Heart right ventricle (tissue), 16 donors: ENCODE data around the gene HYOU1. TPM values are rescaled to one million over a fixed set of nuclear protein-coding genes. Genes with fewer than 3 reads are reported as not detected.
A peak's percentile ranks its signal among the peaks of the same experiment; 100 is the strongest.

Experiments used
- ATAC-seq, 8 donors: fragments of 200-7000 bp; cut with Tn5 transposase; one replicate each; pipeline ENCODE4 v1.9.1; 2020; ENCODE audit warnings: mild to moderate bottlenecking in 8 of 8, moderate library complexity in 8 of 8, moderate number of reproducible peaks in 1 of 8
- DNase-seq, 2 donors: peaks; one replicate each; pipeline ENCODE4 v3.0.0-alpha.2; 2020
- H3K27ac ChIP-seq, 10 donors: fragments of 200-600 bp; sonication (generic) in 2 of 10; one replicate each; pipeline versions ENCODE4 v1.5.0 to v1.8.0; 2020 to 2022; ENCODE audit warnings: mild to moderate bottlenecking in 3 of 10
- H3K27me3 ChIP-seq, 7 donors: fragments of 200-600 bp; one replicate each; pipeline ENCODE4 v1.8.0; 2021 to 2022; ENCODE audit warnings: mild to moderate bottlenecking in 2 of 7
- H3K36me3 ChIP-seq, 9 donors: fragments of 200-600 bp; sonication (generic) in 1 of 9; one replicate each; pipeline versions ENCODE4 v1.5.0 to v1.8.0; 2020 to 2022; ENCODE audit warnings: mild to moderate bottlenecking in 2 of 9
- H3K4me1 ChIP-seq, 9 donors: fragments of 200-600 bp; sonication (generic) in 1 of 9; one replicate each; pipeline versions ENCODE4 v1.5.0 to v1.8.0; 2020 to 2022; ENCODE audit warnings: mild to moderate bottlenecking in 4 of 9
- H3K4me3 ChIP-seq, 10 donors: fragments of 200-600 bp; sonication (generic) in 2 of 10; one replicate each; pipeline versions ENCODE4 v1.5.0 to v1.8.0; 2020 to 2022; ENCODE audit warnings: mild to moderate bottlenecking in 7 of 10, moderate library complexity in 2 of 10
- H3K9me3 ChIP-seq, 11 donors: fragments of 200-600 bp in 10 of 11; sonication (generic) in 2 of 11; one replicate each; pipeline versions ENCODE4 v1.5.0 to v1.8.0; 2013 to 2022; ENCODE audit warnings: mild to moderate bottlenecking in 2 of 11, control low read depth in 1 of 11, moderate library complexity in 1 of 11
- WGBS, 2 donors: extraction: QIAGEN DNeasy Blood & Tissue Kit; methylation state at CpG; one replicate each; pipeline ENCODE4 v1.1.7; 2013; ENCODE audit warnings: inconsistent platforms in 1 of 2; 5-methylcytosine and 5-hydroxymethylcytosine counted together
- intact Hi-C, 10 donors: fragments of 100-400 bp; cut with DNase I; formaldehyde crosslinking; loops; one replicate each; pipeline versions ENCODE4 v1.11.1 to v1.14.2; 2022
- polyA plus RNA-seq, 2 donors: library from polyadenylated mRNA; stranded (reverse); fragments of 200-250 nt; gene quantifications; one replicate each; pipeline ENCODE4 v1.2.3, GENCODE V29; 2013
- total RNA-seq, 10 donors: library from RNA; stranded (reverse); fragmentation: NEBNext Ultra II Directional in 3 of 10; extraction: Animal tissue kit (Norgen Biotek cat#: 25700) in 3 of 10; gene quantifications; one replicate each; pipeline versions ENCODE4 v1.2.1 to v1.2.4, GENCODE V29; 2021 to 2023
- TF ChIP-seq, protein P1 (sequence below), 9 donors: fragments of 200-600 bp; sonication (generic) in 2 of 9; IDR thresholded peaks; one replicate each; pipeline versions ENCODE4 v1.5.0 to v1.8.0; 2021 to 2022; ENCODE audit warnings: antibody characterized with exemption in 9 of 9, mild to moderate bottlenecking in 5 of 9, moderate library complexity in 1 of 9
- donor health status: Arrhythmogenic right ventricular cardiomyopathy.
- donor health status: ischemic (EF 13 %, LVEDD 7.1; RV severe dilation, severe dysfunction).
- donor health status: healthy with polysubstance abuse.
- donor health status: DM: no; HTN: yes; CAD: no.
- donor health status: DM: no; HTN: no; CAD: no.
- donor health status: ischemic (EF 25% LVEDD 6.9; RV normal size, moderate dysfunction).
- donor health status: ischemic (EF 25% LVEDD 5.7; RV mildly dilated, moderate dysfunction).
- donor health status: healthy.
- donor health status: DM: yes; HTN: yes; CAD: no.
- donor health status: Ischemic cardiomyopathy.
- donor health status: ischemic (EF 35%, LVEDD 5.7; RV mildly dilated, moderate dysfunction).
- donor health status: nonischemic (EF 11% LVEDD 7.7; RV severe dilation, severe dysfunction).
- donor health status: DM: yes; HTN: yes; CAD: no.
- donor health status: PGD.
- donor health status: ischemic (EF 29% LVEDD 5.4; RV normal size, mild dysfunction).
- donor health status: nonischemic (EF 23%, LVEDD 6.1; RV moderate dilation, normal function).

The HYOU1 gene
- total and polyA plus RNA-seq, 12 donors = 33.0 to 179 (median 64.4) TPM

DNA sequence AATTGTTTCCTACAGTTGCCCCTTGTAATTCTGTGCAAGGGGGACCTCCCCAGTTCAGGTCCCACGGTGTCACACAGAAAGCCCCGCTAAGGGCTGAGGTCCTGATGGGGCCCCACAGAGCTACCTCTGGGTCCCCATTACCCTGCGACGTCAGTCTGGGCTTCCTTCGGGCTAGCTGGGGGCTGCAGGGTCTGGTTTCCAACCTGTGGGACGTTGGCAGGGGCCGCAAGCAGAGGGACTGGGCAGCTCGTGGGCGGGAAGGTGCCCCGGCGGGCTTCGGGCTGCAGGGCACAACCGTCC is 27.0 kb downstream of the HYOU1 start:
- Histone ChIP-seq H3K4me1 (peaks cover 9 to 37% (median 29%) of the 10 kb centered on the region in 9 donors), H3K9me3 (no peaks in the 10 kb centered on the region), H3K4me3 (peak overlapping the region; percentile 67 to 89 (median 80)), H3K36me3 (peaks cover 0 to 30% (median 0%) of the 10 kb centered on the region in 9 donors), H3K27me3 (no peaks in the 10 kb centered on the region), H3K27ac (peak overlapping the region in 9 of 10 donors; percentile 30 to 86 (median 73))
- WGBS, 2 donors = 7% methylated on average over 13 of the region's 13 CpGs
- ATAC-seq (peak in 1 of 8 donors; percentile 45), DNase-seq (no peak)
- TF ChIP-seq, protein P1, sequence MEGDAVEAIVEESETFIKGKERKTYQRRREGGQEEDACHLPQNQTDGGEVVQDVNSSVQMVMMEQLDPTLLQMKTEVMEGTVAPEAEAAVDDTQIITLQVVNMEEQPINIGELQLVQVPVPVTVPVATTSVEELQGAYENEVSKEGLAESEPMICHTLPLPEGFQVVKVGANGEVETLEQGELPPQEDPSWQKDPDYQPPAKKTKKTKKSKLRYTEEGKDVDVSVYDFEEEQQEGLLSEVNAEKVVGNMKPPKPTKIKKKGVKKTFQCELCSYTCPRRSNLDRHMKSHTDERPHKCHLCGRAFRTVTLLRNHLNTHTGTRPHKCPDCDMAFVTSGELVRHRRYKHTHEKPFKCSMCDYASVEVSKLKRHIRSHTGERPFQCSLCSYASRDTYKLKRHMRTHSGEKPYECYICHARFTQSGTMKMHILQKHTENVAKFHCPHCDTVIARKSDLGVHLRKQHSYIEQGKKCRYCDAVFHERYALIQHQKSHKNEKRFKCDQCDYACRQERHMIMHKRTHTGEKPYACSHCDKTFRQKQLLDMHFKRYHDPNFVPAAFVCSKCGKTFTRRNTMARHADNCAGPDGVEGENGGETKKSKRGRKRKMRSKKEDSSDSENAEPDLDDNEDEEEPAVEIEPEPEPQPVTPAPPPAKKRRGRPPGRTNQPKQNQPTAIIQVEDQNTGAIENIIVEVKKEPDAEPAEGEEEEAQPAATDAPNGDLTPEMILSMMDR (IDR thresholded peaks at IDR 0.05) = no peak
- intact Hi-C loops = loop anchor here in 1 of 10 donors (2.0 kb wide), 1 partner anchor 65 kb away; a partner anchor contains a TSS

DNA sequence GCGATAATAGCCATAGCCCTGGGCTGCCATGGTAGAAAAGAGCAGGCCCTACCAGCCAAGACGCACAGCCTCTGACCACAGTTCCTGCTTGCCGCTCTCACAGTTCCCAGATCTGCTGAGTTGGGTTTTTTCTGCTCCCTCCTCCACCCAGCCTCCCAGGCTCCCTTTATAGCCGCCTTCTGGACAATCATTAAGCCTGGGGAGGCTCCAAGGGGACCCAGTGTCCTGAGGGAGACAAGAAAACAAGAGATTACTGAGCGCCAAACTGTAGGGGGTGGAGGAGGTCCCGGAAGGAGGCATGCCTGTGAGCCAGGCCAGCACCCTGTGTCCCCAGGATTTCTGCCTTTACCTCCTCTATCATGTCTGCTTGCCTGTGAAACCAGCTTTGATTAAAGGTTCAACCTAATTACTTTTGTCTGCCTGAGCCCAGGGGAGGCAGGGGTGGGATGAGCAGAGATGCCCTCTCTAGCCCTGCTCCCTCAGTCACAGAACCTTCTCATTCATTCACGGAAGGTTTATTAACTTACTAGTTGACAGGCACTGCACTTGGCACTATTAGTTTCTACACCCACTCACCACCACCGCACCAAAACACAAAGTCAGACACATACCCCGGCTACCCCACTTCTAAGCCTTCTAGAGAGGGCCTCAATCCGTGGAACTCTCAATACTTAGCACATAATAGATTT is 27.5 kb downstream of the HYOU1 start:
- ATAC-seq = peak in 4 of 8 donors; percentile 1 to 19 (median 11)

DNA sequence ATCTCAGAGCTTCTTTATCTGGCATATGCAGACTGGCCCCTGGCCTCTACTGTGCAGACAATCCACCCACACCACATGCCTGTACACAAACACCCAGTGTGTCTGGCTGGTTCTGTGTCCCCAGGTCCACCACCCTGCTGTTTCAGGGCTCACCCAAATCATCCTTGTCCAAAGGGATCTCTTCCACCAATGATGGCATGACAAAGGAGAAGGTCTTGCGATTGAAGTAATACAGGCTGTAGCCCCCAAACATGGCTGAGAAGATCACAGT is 28.0 kb downstream of the HYOU1 start:
- peaks cover 13 to 47% (median 39%) of the 10 kb centered on the region in 9 donors for H3K4me1 ChIP-seq
- peak overlapping the region in 4 of 10 donors; percentile 25 to 86 (median 60) for H3K27ac ChIP-seq
- intact Hi-C loops = no loop called here
- H3K36me3 ChIP-seq = peaks cover 0 to 39% (median 8%) of the 10 kb centered on the region in 9 donors
- H3K9me3 ChIP-seq = no peaks in the 10 kb centered on the region
- H3K4me3 ChIP-seq = peak overlapping the region in 1 of 10 donors; percentile 86
- 89 to 95% methylated on average over 1 of the region's 1 CpG for WGBS, 2 donors
- H3K27me3 ChIP-seq = no peaks in the 10 kb centered on the region
- ATAC-seq (no peak), DNase-seq (no peak)
- TF ChIP-seq, protein P1 (IDR thresholded peaks at IDR 0.05) = no peak

More for the DNA sequence above, 27.5 kb downstream of the HYOU1 start:
- intact Hi-C loops = loop anchor here in 1 of 10 donors (2.0 kb wide), 1 partner anchor 65 kb away; a partner anchor contains a TSS
- Histone ChIP-seq H3K36me3 (peaks cover 0 to 35% (median 3%) of the 10 kb centered on the region in 9 donors), H3K27ac (peak overlapping the region in 8 of 10 donors; percentile 30 to 86 (median 73)), H3K9me3 (no peaks in the 10 kb centered on the region), H3K4me1 (peaks cover 11 to 42% (median 34%) of the 10 kb centered on the region in 9 donors), H3K27me3 (no peaks in the 10 kb centered on the region), H3K4me3 (peak overlapping the region in 9 of 10 donors; percentile 67 to 89 (median 81))
- TF ChIP-seq, protein P1 (IDR thresholded peaks at IDR 0.05) = no peak
- peak in 1 of 2 donors; percentile 21 for DNase-seq
- WGBS, 2 donors = 71 to 73% methylated on average over 10 of the region's 10 CpGs

DNA sequence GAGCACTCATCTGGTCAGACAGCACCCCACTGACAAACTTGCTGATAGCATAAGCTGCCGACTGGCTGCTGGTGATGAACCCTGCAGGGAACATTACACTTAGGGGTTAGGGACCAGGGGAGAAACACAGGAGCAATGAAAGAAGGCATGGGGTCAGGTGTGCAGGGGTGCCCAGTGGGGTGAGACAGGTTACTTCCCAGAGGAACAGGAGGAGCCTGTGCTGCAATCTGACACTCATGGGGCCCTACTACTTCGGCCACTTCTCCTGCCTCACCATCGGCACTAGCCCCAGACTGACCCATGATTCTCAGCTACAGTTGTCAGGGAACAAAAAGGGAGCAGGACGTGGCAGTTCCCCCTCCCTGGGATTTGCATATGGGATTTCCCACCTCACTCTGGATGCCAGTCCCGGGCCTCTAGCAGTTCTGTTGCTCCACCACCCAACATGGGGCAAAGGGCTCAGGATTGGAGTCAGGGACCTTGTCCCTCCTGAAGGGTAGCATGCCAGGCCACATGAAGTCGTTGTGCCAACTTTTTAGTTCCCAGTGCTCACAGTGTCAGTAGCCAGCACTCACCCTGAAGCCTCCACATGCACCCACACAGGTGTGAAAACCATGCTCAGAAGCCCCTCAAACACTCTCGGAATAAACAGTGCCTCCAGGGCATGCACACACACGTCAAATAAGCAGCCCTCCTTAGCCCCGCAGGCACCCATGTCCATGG is 28.5 kb downstream of the HYOU1 start:
- H3K4me3 ChIP-seq = no peak overlapping the region
- no peak for DNase-seq
- intact Hi-C loops = no loop called here
- no peaks in the 10 kb centered on the region for H3K27me3 ChIP-seq
- TF ChIP-seq, protein P1 (IDR thresholded peaks at IDR 0.05) = no peak
- H3K27ac ChIP-seq = peak overlapping the region in 4 of 10 donors; percentile 25 to 86 (median 60)
- H3K36me3 ChIP-seq = peaks cover 0 to 44% (median 11%) of the 10 kb centered on the region in 9 donors
- no peak for ATAC-seq
- no peaks in the 10 kb centered on the region for H3K9me3 ChIP-seq
- WGBS, 2 donors = 81 to 83% methylated on average over 9 of the region's 9 CpGs
- H3K4me1 ChIP-seq = peaks cover 13 to 49% (median 39%) of the 10 kb centered on the region in 9 donors
